NCI-H345 treated with DMSO at 0.1 percent for 48 hours (cell line): Measurements from ENCODE around the gene TRIP12.
"Not testable (repeated sequence)": the region's sequence is repeated elsewhere in the genome, so short reads cannot be mapped to it uniquely, and the experiment has no call there.

Experiments used
- DNase-seq: peaks from one replicate; lab custom pipeline; 2025; ENCODE audit not compliant: unreplicated experiment; lab: John Stamatoyannopoulos, UW

TRIP12 gene

DNA sequence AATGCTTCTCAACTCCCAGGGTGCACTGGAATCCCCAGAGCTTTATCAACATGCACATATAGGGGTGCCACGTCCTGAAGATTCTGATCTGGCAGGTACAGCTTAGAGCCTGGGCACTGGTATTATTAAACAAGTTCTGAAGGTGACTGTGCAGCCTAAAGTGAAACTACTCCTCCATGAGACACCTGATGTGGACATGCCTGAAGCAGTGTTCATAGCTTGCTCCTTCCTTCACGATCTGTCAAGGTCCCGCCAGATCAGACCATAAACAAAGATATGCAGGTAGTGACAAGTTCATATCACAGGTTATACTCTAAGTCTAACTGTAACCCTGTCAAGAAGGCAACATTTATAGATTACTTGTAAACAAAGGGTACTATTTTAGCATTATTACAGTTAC lies 142.2 kb downstream of the TRIP12 start:
- no peak for DNase-seq

DNA sequence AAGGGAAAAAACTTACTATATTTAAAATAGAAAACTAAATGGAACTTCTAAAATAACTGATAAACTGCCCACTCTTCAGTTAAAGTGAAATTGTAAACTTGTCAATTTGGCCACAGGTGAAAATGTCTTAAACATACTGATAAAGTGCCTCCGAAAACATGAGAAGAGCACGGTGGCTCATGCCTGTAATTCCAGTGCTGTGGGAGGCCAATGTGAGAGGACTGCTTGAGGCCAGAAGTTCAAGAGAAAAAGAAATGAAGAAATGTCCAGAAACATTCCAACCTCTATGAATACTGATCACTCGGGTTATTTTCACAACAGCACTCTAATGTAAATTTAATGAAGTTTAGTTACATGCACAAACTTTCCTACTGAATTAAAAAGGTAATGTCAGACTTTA lies 144.1 kb downstream of the TRIP12 start:
- no peak for DNase-seq

DNA sequence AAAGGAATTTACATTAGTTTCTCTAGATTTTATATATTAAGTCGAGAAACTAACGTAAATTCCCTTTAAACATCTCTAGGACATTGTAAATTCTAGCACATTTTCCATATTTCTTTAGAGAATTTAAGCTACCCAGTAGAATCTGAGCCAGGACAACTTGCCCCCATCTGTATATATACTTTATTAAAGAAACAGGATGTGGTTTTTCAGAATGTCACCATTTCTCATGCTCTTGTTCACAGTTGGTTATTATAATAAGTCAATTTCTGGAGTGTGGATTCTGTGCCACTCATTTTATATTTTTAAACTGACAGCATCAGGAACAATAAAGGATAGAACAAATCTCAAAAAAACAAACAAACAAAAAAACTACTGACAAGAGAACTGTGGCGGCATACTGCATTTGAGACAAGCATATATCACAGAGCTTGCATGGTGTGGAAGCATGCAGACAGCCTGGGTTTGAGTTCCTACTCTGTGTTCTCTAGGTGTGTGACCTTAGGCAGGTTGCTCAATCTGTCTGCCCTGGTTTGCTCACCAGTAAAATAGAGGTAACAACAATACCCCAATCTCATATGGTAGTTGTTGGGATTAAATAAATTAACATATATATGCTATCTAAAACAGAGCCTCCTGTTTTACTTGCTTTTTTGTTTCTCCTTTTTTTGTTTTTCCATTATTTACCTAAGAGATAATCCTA lies 146.0 kb downstream of the TRIP12 start:
- no peak for DNase-seq

DNA sequence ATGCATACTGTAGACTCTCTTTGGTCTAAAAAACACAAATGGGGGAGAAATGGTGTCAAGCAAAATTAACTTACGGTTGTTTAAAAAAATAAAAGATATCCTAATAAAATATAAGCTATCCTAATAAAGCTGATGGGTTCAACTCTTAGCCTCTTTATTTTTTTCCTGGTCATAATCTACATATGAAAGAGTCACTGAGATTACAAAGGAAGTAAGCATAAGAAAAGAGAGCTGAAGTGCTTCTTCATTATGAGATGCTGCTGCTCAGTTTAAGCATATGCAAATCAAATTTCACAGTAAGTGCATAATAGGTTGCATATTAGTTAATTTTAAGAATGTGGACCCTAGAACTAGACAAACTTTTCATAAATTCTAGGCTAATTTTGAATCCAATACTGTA lies 147.6 kb downstream of the TRIP12 start:
- DNase-seq = no peak

DNA sequence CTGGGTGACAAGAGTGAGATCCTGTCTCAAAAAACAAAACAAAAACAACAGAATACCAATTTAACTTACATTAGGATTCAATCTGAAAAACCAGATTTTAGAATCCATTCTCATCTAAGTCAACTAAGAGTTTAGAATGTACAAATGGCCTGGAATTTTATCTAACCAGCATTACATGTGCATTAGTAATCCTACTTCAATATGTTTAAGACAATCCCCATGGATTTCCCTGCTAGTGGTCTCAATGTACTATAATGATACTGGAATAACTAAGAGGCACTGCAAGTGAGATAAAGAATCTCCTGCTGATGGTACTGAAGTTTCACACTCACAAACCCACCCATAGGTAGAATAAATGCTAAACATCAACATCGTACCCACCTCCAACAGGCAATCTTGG lies 153.6 kb downstream of the TRIP12 start:
- DNase-seq = no peak

DNA sequence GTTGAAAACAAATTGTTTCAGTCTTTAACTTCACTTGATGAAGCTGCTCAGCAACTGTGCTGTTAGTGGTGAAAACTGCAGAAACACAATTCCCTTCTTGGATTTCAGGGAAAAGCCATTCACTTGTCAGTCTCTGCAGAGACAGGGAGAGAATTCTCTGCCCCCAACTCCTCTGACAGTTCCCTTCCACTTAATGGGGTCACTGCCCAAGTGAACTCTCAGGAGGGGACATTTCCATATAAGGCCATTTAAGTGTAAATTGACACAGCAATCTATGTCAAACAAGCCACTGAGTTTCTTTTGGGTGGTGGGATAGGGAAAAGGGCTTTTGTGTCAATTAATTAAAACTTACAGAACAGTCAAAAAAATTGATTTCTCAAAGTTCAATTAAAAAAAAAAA lies 156.1 kb downstream of the TRIP12 start:
- no peak for DNase-seq

- DNase-seq = no peak
Observed at GRCh38 chr2:229761663-229762062, 160.1 kb downstream of the TRIP12 start.

DNA sequence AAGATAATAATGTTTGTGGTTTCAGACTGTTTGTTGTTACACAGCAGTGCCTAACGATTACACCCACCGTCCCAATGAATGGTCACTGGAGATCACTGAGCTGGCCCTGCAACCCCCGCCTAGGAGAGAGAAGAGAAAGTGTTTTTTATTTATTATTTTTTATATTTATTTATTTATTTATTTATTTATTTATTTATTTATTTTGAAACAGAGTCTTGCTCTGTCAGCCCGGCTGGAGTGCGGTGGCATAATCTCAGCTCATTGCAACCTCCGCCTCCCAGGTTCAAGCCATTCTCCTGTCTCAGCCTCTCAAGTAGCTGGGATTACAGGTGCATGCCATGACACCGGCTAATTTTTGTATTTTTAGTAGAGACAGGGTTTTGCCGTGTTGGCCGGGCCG lies 164.3 kb downstream of the TRIP12 start:
- not testable (repeated sequence) for DNase-seq

- DNase-seq = no peak
Observed at GRCh38 chr2:229752970-229753729, 168.7 kb downstream of the TRIP12 start.

DNA sequence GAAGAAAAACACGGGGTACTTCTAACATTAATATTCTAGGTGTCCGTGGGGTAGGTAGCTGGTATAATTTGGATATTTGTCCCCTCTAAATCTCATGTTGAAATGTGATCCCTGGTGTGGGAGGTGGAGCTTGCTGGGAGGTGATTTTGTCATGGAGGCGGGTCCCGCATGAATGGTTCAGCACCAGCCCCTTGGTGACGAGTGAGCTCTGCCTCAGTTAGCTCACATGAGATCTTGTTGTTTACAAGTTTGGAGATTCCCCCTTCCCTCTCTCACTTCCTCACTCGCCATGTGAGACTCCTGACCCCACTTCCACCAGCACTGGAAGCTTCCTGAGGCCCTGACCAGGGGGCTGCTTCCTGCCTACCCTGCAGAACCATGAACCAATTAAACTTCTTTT lies 172.0 kb downstream of the TRIP12 start:
- DNase-seq = no peak

DNA sequence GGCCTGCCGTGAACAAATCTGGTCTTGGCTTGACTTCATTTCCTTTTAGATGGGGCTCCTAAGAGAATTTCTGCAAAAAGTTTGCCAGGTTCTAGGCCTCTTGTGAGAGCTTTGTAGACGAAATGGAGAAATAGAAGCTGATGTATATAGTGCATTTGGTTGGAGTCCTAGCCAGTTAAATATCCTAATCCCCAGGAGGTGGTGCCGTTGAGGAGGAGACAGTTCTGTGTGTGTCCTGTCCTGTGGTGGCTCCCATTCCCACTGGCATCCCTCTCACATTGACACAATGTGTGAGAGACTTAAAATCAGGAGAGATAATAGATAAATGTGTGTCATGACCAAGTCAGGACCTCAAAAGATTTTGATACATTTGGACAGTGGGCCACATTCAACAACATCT lies 172.9 kb downstream of the TRIP12 start:
- DNase-seq = no peak

- not testable (repeated sequence) for DNase-seq
Observed at GRCh38 chr2:229742691-229743090, 179.1 kb downstream of the TRIP12 start.

- DNase-seq = no peak
Observed at GRCh38 chr2:229740279-229740678, 181.5 kb downstream of the TRIP12 start.

GRCh38 chr2:229738024-229738625 lies 183.7 kb downstream of the TRIP12 start:
- DNase-seq = no peak

GRCh38 chr2:229734410-229734809 lies 187.4 kb downstream of the TRIP12 start:
- DNase-seq = no peak

- no peak for DNase-seq
Observed at GRCh38 chr2:229733611-229734245, 188.1 kb downstream of the TRIP12 start.

DNA sequence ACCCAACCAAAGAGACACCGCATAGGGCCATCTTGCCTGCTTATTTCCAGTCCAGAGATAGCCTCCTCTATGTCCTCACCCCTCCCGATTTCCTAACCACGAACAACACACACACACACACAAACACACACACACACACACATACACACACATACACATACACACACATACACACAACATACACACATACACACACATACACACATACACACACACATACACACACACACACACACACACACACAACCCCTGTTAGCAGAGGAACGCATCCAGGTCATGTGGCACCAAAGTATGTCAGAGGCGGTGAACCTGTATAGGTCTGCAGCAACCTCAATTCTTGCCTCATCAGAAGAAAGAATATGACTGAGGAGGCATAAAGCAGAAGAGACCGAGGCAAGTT lies 188.9 kb downstream of the TRIP12 start:
- no peak for DNase-seq

DNA sequence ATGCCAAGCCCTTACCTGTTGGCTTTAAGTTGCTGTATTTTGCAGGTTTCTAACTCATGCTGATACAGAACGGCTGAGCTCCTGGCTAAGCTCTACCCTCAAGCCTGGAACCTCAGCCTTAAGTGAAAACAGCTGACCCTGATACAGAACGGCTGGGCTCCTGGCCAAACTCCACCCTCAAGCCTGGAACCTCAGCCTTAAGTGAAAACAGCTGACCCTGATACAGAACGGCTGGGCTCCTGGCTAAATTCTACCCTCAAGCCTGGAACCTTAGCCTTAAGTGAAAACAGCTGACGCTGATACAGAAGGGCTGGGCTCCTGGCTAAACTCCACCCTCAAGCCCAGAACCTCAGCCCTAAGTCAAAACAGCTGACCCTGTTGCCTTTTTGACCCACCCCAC lies 189.9 kb downstream of the TRIP12 start:
- DNase-seq = no peak

GRCh38 chr2:229731363-229731762 lies 190.4 kb downstream of the TRIP12 start:
- no peak for DNase-seq

DNA sequence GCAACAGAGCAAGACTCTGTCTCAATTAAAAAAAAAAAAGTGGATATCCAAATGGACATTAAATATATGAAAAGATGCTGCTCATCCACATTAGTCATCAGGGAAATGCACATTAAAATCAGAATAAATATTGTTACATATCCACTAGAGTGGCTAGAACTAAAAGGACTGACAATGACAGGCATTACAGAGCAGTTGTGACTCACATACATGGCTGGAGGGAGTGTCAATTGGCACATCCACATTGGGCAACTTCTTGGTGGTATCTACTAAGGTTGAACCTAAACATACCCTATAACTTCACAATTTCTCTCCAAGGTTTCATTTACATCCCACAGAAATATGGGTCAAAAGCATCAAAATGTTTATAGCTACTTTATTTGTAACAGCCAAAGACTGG lies 193.4 kb downstream of the TRIP12 start:
- no peak for DNase-seq

DNA sequence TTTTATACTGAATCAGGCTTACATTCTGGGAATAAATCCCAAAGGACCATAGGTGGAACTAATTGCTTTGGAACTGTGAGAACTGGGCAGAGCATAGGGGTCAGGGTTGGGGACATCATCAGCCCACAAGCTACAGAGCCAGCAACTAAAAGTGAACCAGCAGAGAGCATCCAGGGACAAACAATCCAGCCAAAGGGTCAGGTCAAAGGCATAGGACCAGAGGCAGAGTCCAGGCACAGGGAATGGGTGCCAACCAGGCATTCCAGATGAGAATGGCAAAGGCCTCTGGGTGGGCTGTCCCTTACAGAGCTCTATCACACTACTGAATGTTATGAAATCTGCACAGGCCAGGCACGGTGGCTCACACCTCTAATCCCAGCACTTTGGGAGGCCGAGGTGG lies 195.2 kb downstream of the TRIP12 start:
- no peak for DNase-seq
